Aorta (tissue), 5 donors: ENCODE results near the gene DUSP1. TPM values are rescaled to one million over a fixed set of nuclear protein-coding genes. Genes with fewer than 3 reads are reported as not detected.

Experiments
- ATAC-seq: fragments of 200-7000 bp; cut with Tn5 transposase; one replicate; pipeline ENCODE4 v1.9.1; 2022; ENCODE audit warnings: moderate library complexity; ENCODE audit not compliant: low FRiP score
- DNase-seq, 2 donors: peaks; one replicate each; pipeline ENCODE4 v3.0.0-alpha.2; 2020
- H3K27ac ChIP-seq, 2 donors: one replicate each; pipeline ENCODE4 v1.5.1; 2013; ENCODE audit warnings: low read length in 2 of 2, mild to moderate bottlenecking in 2 of 2, moderate library complexity in 2 of 2, control low read depth in 1 of 2, inconsistent platforms in 1 of 2, low read depth in 1 of 2
- H3K27me3 ChIP-seq, 2 donors: one replicate each; pipeline ENCODE4 v1.6.1; 2013; ENCODE audit warnings: control low read depth in 1 of 2, low read length in 1 of 2, mild to moderate bottlenecking in 1 of 2, moderate library complexity in 1 of 2; ENCODE audit not compliant: insufficient read depth in 2 of 2, control insufficient read depth in 1 of 2
- H3K36me3 ChIP-seq, 2 donors: one replicate each; pipeline ENCODE4 v1.6.1; 2013; ENCODE audit warnings: control low read depth in 1 of 2, low read length in 1 of 2, mild to moderate bottlenecking in 1 of 2; ENCODE audit not compliant: insufficient read depth in 2 of 2, control insufficient read depth in 1 of 2
- H3K4me1 ChIP-seq, 2 donors: one replicate each; pipeline ENCODE4 v1.6.1; 2013; ENCODE audit warnings: low read length in 2 of 2, control low read depth in 1 of 2, mild to moderate bottlenecking in 1 of 2, moderate library complexity in 1 of 2; ENCODE audit not compliant: insufficient read depth in 2 of 2, control insufficient read depth in 1 of 2
- H3K4me3 ChIP-seq, 2 donors: one replicate each; pipeline ENCODE4 v1.5.1; 2013; ENCODE audit warnings: low read length in 2 of 2, control low read depth in 1 of 2, mild to moderate bottlenecking in 1 of 2
- H3K9me3 ChIP-seq: one replicate; pipeline ENCODE4 v1.6.1; 2013; ENCODE audit warnings: mild to moderate bottlenecking, low read length; ENCODE audit not compliant: control insufficient read depth
- WGBS, 2 donors: extraction: QIAGEN DNeasy Blood & Tissue Kit; methylation state at CpG; one replicate each; pipeline ENCODE4 v1.1.7; 2013; 5-methylcytosine and 5-hydroxymethylcytosine counted together
- intact Hi-C, 2 donors: fragments of 100-400 bp; cut with DNase I; formaldehyde crosslinking; loops; one replicate each; pipeline versions ENCODE4 v1.14.2 to v1.15.0; 2022
- polyA plus RNA-seq, 2 donors: library from polyadenylated mRNA; stranded (reverse); fragments of 200-250 nt; gene quantifications; one replicate each; pipeline ENCODE4 v1.2.3, GENCODE V29; 2013
- total RNA-seq, 2 donors: library from RNA; stranded (reverse); fragmentation: NEBNext Ultra II Directional; extraction: Animal tissue kit (Norgen Biotek cat#: 25700); gene quantifications; one replicate each; pipeline ENCODE4 v1.2.1, GENCODE V29; 2021
- donor health status: healthy with polysubstance abuse.
- donor health status: Bipolar disorder and iron deficiency.
- donor health status: DM: no; HTN: no; CAD: no.
- donor health status: DM: no; HTN: no; CAD: no.
- donor health status: DM: yes; HTN: yes; CAD: no.

The DUSP1 gene
- total and polyA plus RNA-seq, 4 donors: 178 to 1,994 (median 404) TPM

GRCh38 chr5:172735141-172735831 is 35.7 kb downstream of the DUSP1 start:
- no peaks in the 10 kb centered on the region for H3K36me3 ChIP-seq
- no peaks in the 10 kb centered on the region for H3K9me3 ChIP-seq
- H3K27ac ChIP-seq: peak overlapping the region; percentile 28 to 69
- H3K4me1 ChIP-seq: peaks cover 0 to 3% of the 10 kb centered on the region in 2 donors
- 93% methylated on average over 12 of the region's 12 CpGs for WGBS, 2 donors
- DNase-seq: peak in 1 of 2 donors; percentile 68
- H3K27me3 ChIP-seq: no peaks in the 10 kb centered on the region
- ATAC-seq: no peak
- intact Hi-C loops: no loop called here
- no peak overlapping the region for H3K4me3 ChIP-seq

GRCh38 chr5:172733974-172734346 is 37.0 kb downstream of the DUSP1 start:
- peak overlapping the region; percentile 97 to 99 for H3K27ac ChIP-seq
- H3K9me3 ChIP-seq: no peaks in the 10 kb centered on the region
- WGBS, 2 donors: 2 to 4% methylated on average over 4 of the region's 4 CpGs
- ATAC-seq (peak; percentile 4), DNase-seq (no peak)
- no peaks in the 10 kb centered on the region for H3K27me3 ChIP-seq
- H3K4me1 ChIP-seq: peaks cover 0 to under 1% of the 10 kb centered on the region in 2 donors
- intact Hi-C loops: loop anchor here in 1 of 2 donors (1.0 kb wide), 1 partner anchor 32 kb away; no protein-coding TSS in a partner anchor
- H3K36me3 ChIP-seq: no peaks in the 10 kb centered on the region
- H3K4me3 ChIP-seq: no peak overlapping the region

- H3K4me3 ChIP-seq: no peak overlapping the region
- 10 to 14% methylated on average over 17 of the region's 17 CpGs for WGBS, 2 donors
- ATAC-seq: peak; percentile 95
Measured at GRCh38 chr5:172733131-172733973, 37.6 kb downstream of the DUSP1 start.

GRCh38 chr5:172732201-172732865 is 38.7 kb downstream of the DUSP1 start:
- H3K4me1 ChIP-seq: no peaks in the 10 kb centered on the region
- intact Hi-C loops: no loop called here
- peak overlapping the region; percentile 97 to 99 for H3K27ac ChIP-seq
- H3K9me3 ChIP-seq: no peaks in the 10 kb centered on the region
- WGBS, 2 donors: 94 to 95% methylated on average over 14 of the region's 14 CpGs
- no peak for ATAC-seq
- no peaks in the 10 kb centered on the region for H3K27me3 ChIP-seq
- no peak overlapping the region for H3K4me3 ChIP-seq
- H3K36me3 ChIP-seq: no peaks in the 10 kb centered on the region
- DNase-seq: peak in 1 of 2 donors; percentile 69

More at GRCh38 chr5:172733131-172733973, 37.6 kb downstream of the DUSP1 start:
- no peaks in the 10 kb centered on the region for H3K4me1 ChIP-seq
- H3K9me3 ChIP-seq: no peaks in the 10 kb centered on the region
- H3K27me3 ChIP-seq: no peaks in the 10 kb centered on the region
- no peaks in the 10 kb centered on the region for H3K36me3 ChIP-seq
- peak; percentile 93 to 94 for DNase-seq
- intact Hi-C loops: loop anchor here in 1 of 2 donors (1.0 kb wide), 1 partner anchor 33 kb away; no protein-coding TSS in a partner anchor
- peak overlapping the region; percentile 97 to 99 for H3K27ac ChIP-seq

- 89 to 91% methylated on average over 9 of the region's 9 CpGs for WGBS, 2 donors
- intact Hi-C loops: no loop called here
- DNase-seq (peak in 1 of 2 donors; percentile 70), ATAC-seq (no peak)
- peak overlapping the region; percentile 97 to 99 for H3K27ac ChIP-seq
- H3K36me3 ChIP-seq: no peaks in the 10 kb centered on the region
- H3K4me3 ChIP-seq: no peak overlapping the region
- no peaks in the 10 kb centered on the region for H3K27me3 ChIP-seq
- H3K9me3 ChIP-seq: no peaks in the 10 kb centered on the region
- H3K4me1 ChIP-seq: no peaks in the 10 kb centered on the region
Measured at GRCh38 chr5:172731680-172732074, 39.3 kb downstream of the DUSP1 start.

GRCh38 chr5:172730981-172731679 is 39.9 kb downstream of the DUSP1 start:
- H3K27ac ChIP-seq: peak overlapping the region in 1 of 2 donors; percentile 99
- intact Hi-C loops: no loop called here
- no peaks in the 10 kb centered on the region for H3K9me3 ChIP-seq
- WGBS, 2 donors: 70 to 71% methylated on average over 16 of the region's 16 CpGs
- no peaks in the 10 kb centered on the region for H3K36me3 ChIP-seq
- no peaks in the 10 kb centered on the region for H3K4me1 ChIP-seq
- DNase-seq (peak in 1 of 2 donors; percentile 80), ATAC-seq (no peak)
- H3K4me3 ChIP-seq: no peak overlapping the region
- no peaks in the 10 kb centered on the region for H3K27me3 ChIP-seq

GRCh38 chr5:172730222-172730621 is 40.8 kb downstream of the DUSP1 start:
- H3K4me3 ChIP-seq: no peak overlapping the region
- ATAC-seq (no peak), DNase-seq (peak in 1 of 2 donors; percentile 54)
- H3K9me3 ChIP-seq: no peaks in the 10 kb centered on the region
- H3K4me1 ChIP-seq: no peaks in the 10 kb centered on the region
- no peak overlapping the region for H3K27ac ChIP-seq
- H3K27me3 ChIP-seq: no peaks in the 10 kb centered on the region
- intact Hi-C loops: no loop called here
- no peaks in the 10 kb centered on the region for H3K36me3 ChIP-seq
- whole genome bisulfite sequencing, 2 donors: 93 to 95% methylated on average over 6 of the region's 6 CpGs

GRCh38 chr5:172729588-172729987 is 41.4 kb downstream of the DUSP1 start:
- intact Hi-C loops: no loop called here

More at GRCh38 chr5:172729588-172729987, 41.4 kb downstream of the DUSP1 start:
- Histone ChIP-seq H3K4me1 (no peaks in the 10 kb centered on the region), H3K27ac (no peak overlapping the region), H3K27me3 (no peaks in the 10 kb centered on the region), H3K9me3 (no peaks in the 10 kb centered on the region), H3K36me3 (no peaks in the 10 kb centered on the region), H3K4me3 (no peak overlapping the region)
- DNase-seq (peak in 1 of 2 donors; percentile 54), ATAC-seq (no peak)
- 93 to 94% methylated on average over 13 of the region's 13 CpGs for WGBS, 2 donors
